MM.1S (cell line): ENCODE results near the gene QRSL1.

Source experiments
- CTCF ChIP-seq: fragments of 300-600 bp; sonication (generic); IDR thresholded peaks from 2 replicates; pipeline ENCODE4 v1.5.1; 2016; ENCODE audit warnings: antibody characterized with exemption, low read length, mixed read lengths
- EZH2 ChIP-seq: fragments of 300-600 bp; sonication (generic); optimal IDR thresholded peaks from 2 replicates; pipeline ENCODE3; 2017; ENCODE audit warnings: low read depth, mild to moderate bottlenecking, antibody characterized with exemption, low read length, mixed read lengths

DNA sequence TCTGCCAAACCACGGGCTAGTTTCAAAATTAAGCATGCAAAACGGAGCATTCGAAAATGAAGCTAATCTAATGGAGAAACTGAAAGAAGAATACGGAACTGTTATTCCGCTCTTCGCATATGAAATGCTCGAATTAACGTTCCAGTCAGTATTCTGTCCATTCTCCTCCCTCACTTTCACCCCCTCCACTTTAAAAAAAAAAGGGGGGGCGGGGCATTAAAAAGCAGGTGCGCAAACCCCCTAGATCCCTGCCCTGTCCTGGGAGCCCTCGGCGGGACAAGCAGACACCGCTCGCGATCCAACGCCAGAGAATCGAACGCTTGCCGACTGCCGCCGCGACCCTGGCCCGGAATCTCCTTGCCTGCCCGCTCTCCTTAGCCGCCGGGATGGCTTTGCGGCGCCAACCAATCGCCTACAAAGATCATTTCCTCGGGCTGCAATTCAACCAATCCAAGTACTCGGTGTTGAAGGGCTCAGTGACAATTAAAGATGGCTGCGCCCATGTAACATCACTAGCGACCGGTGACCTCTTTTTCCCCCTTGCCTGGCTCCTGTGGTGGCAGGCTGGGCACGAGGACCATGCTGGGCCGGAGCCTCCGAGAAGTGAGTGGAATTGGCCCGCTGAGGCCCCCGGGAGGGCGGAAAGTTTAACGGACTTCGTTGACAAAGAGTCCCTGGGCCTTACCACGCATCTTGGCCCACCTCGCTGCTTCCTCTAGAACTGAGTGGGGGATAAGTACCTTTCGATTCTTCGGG is at the start of gene QRSL1, which contains the start of gene RTN4IP1:
- TF ChIP-seq CTCF: no peak
- no peak for TF ChIP-seq EZH2
